Mononuclear cell (primary cell): ENCODE results near the gene BMP6. TPM values are rescaled to one million over a fixed set of nuclear protein-coding genes. Genes with fewer than 3 reads are reported as not detected.
"Not testable (repeated sequence)": the region's sequence is repeated elsewhere in the genome, so short reads cannot be mapped to it uniquely, and the experiment has no call there.

Source experiments
- H3K27me3 ChIP-seq: 2 replicates; pipeline ENCODE4 v1.6.0; 2011; ENCODE audit warnings: low read length, control low read depth; ENCODE audit not compliant: insufficient read depth
- H3K4me1 ChIP-seq: 2 replicates; pipeline ENCODE4 v1.5.1; 2011; ENCODE audit warnings: mild to moderate bottlenecking, low read length, control low read depth; ENCODE audit not compliant: insufficient read depth
- H3K4me3 ChIP-seq: 2 replicates; pipeline ENCODE4 v1.5.1; 2011; ENCODE audit warnings: mild to moderate bottlenecking, low read length, moderate library complexity
- H3K9me3 ChIP-seq: 2 replicates; pipeline ENCODE4 v1.5.1; 2011; ENCODE audit warnings: low read depth, mild to moderate bottlenecking, control low read depth, low read length
- total RNA-seq: library from RNA; depleted of rRNA; stranded (reverse); fragments of >200 nt; gene quantifications from one replicate; pipeline ENCODE4 v1.2.3, GENCODE V29; 2012

The BMP6 gene
- total RNA-seq, 1 donor, result 7.7 TPM

- Histone ChIP-seq H3K4me1 (no peaks in the 10 kb centered on the region), H3K9me3 (no peaks in the 10 kb centered on the region), H3K4me3 (no peak overlapping the region), H3K27me3 (no peaks in the 10 kb centered on the region)
Observed at GRCh38 chr6:7881765-7882500, 156.0 kb downstream of the BMP6 start.

GRCh38 chr6:7882505-7883257, 156.8 kb downstream of the BMP6 start:
- Histone ChIP-seq H3K4me1 (no peaks in the 10 kb centered on the region), H3K27me3 (no peaks in the 10 kb centered on the region), H3K9me3 (no peaks in the 10 kb centered on the region), H3K4me3 (no peak overlapping the region)

- H3K4me1 ChIP-seq, result no peaks in the 10 kb centered on the region
- no peak overlapping the region for H3K4me3 ChIP-seq
- no peaks in the 10 kb centered on the region for H3K9me3 ChIP-seq
- no peaks in the 10 kb centered on the region for H3K27me3 ChIP-seq
Observed at GRCh38 chr6:7883381-7883780, 157.5 kb downstream of the BMP6 start.

- Histone ChIP-seq H3K27me3 (no peaks in the 10 kb centered on the region), H3K9me3 (no peaks in the 10 kb centered on the region), H3K4me3 (no peak overlapping the region), H3K4me1 (no peaks in the 10 kb centered on the region)
Observed at GRCh38 chr6:7886132-7886531, 160.2 kb downstream of the BMP6 start.

GRCh38 chr6:7887278-7887991, 161.5 kb downstream of the BMP6 start:
- H3K9me3 ChIP-seq, result no peaks in the 10 kb centered on the region
- H3K4me3 ChIP-seq, result no peak overlapping the region
- no peaks in the 10 kb centered on the region for H3K4me1 ChIP-seq
- H3K27me3 ChIP-seq, result no peaks in the 10 kb centered on the region

- no peaks in the 10 kb centered on the region for H3K4me1 ChIP-seq
- H3K9me3 ChIP-seq, result no peaks in the 10 kb centered on the region
- no peak overlapping the region for H3K4me3 ChIP-seq
- no peaks in the 10 kb centered on the region for H3K27me3 ChIP-seq
Observed at GRCh38 chr6:7888587-7889357, 162.9 kb downstream of the BMP6 start.

GRCh38 chr6:7891078-7891872, 165.4 kb downstream of the BMP6 start:
- Histone ChIP-seq H3K9me3 (no peaks in the 10 kb centered on the region), H3K4me1 (no peaks in the 10 kb centered on the region), H3K4me3 (no peak overlapping the region), H3K27me3 (no peaks in the 10 kb centered on the region)

- not testable (repeated sequence) for H3K9me3 ChIP-seq, H3K27me3 ChIP-seq, H3K4me1 ChIP-seq, H3K4me3 ChIP-seq
Observed at GRCh38 chr6:7892367-7892766, 166.5 kb downstream of the BMP6 start.

- Histone ChIP-seq H3K27me3 (no peaks in the 10 kb centered on the region), H3K4me1 (no peaks in the 10 kb centered on the region), H3K9me3 (no peaks in the 10 kb centered on the region), H3K4me3 (no peak overlapping the region)
Observed at GRCh38 chr6:7893342-7893741, 167.4 kb downstream of the BMP6 start.

- Histone ChIP-seq H3K27me3 (no peaks in the 10 kb centered on the region), H3K4me3 (no peak overlapping the region), H3K9me3 (no peaks in the 10 kb centered on the region), H3K4me1 (no peaks in the 10 kb centered on the region)
Observed at GRCh38 chr6:7894262-7895124, 168.6 kb downstream of the BMP6 start.

GRCh38 chr6:7895125-7895423, 169.2 kb downstream of the BMP6 start:
- peaks cover 3% of the 10 kb centered on the region for H3K4me1 ChIP-seq
- no peak overlapping the region for H3K4me3 ChIP-seq
- H3K27me3 ChIP-seq, result no peaks in the 10 kb centered on the region
- no peaks in the 10 kb centered on the region for H3K9me3 ChIP-seq

- Histone ChIP-seq H3K4me3 (no peak overlapping the region), H3K4me1 (peaks cover 8% of the 10 kb centered on the region), H3K27me3 (no peaks in the 10 kb centered on the region), H3K9me3 (no peaks in the 10 kb centered on the region)
Observed at GRCh38 chr6:7896465-7896987, 170.6 kb downstream of the BMP6 start.

GRCh38 chr6:7897461-7898192, 171.7 kb downstream of the BMP6 start:
- no peaks in the 10 kb centered on the region for H3K27me3 ChIP-seq
- H3K4me1 ChIP-seq, result peaks cover 8% of the 10 kb centered on the region
- H3K4me3 ChIP-seq, result no peak overlapping the region
- H3K9me3 ChIP-seq, result no peaks in the 10 kb centered on the region
